GM19463 (cell line): ENCODE measurements around the gene TARBP1.
"Not testable (repeated sequence)": the region's sequence is repeated elsewhere in the genome, so short reads cannot be mapped to it uniquely, and the experiment has no call there.

Experiments used
- ATAC-seq: cut with Tn5 transposase; IDR thresholded peaks from one replicate; pipeline ENCODE4 v1.9.1; 2021; ENCODE audit warnings: mild to moderate bottlenecking, moderate library complexity; ENCODE audit not compliant: unreplicated experiment

Gene TARBP1

GRCh38 chr1:234396092-234396491, 82.9 kb downstream of the TARBP1 start:
- no peak for ATAC-seq

- ATAC-seq = no peak
These were observed 83.7 kb downstream of the TARBP1 start for GRCh38 chr1:234395297-234395696.

GRCh38 chr1:234393190-234393589, 85.8 kb downstream of the TARBP1 start:
- no peak for ATAC-seq

- no peak for ATAC-seq
These were observed 90.9 kb downstream of the TARBP1 start for GRCh38 chr1:234388094-234388493.

GRCh38 chr1:234386122-234386521, 92.9 kb downstream of the TARBP1 start:
- ATAC-seq = no peak

- no peak for ATAC-seq
These were observed 97.1 kb downstream of the TARBP1 start for GRCh38 chr1:234381699-234382555.

- not testable (repeated sequence) for ATAC-seq
These were observed 99.3 kb downstream of the TARBP1 start for GRCh38 chr1:234379591-234380109.

- no peak for ATAC-seq
These were observed 103.3 kb downstream of the TARBP1 start for GRCh38 chr1:234375672-234376071.

- peak; percentile 11 for ATAC-seq
These were observed 105.1 kb downstream of the TARBP1 start for GRCh38 chr1:234373959-234374254.

GRCh38 chr1:234373064-234373958, 105.7 kb downstream of the TARBP1 start, which contains the start of gene COA6:
Gene COA6 (plus strand): TSS chr1:234373456. CDS start chr1:234373467, 11 bp downstream.
- ATAC-seq = peak; percentile 87

- no peak for ATAC-seq
These were observed 106.8 kb downstream of the TARBP1 start for GRCh38 chr1:234372011-234372757.

GRCh38 chr1:234371414-234371813, 107.6 kb downstream of the TARBP1 start:
- no peak for ATAC-seq

- no peak for ATAC-seq
These were observed 109.2 kb downstream of the TARBP1 start for GRCh38 chr1:234369784-234370183.

GRCh38 chr1:234369033-234369430, 109.9 kb downstream of the TARBP1 start:
- ATAC-seq = no peak

- ATAC-seq = no peak
These were observed 110.5 kb downstream of the TARBP1 start for GRCh38 chr1:234368320-234369032.

GRCh38 chr1:234362558-234362957, 116.4 kb downstream of the TARBP1 start:
- no peak for ATAC-seq

GRCh38 chr1:234361102-234361603, 117.8 kb downstream of the TARBP1 start:
- ATAC-seq = no peak

- no peak for ATAC-seq
These were observed 121.1 kb downstream of the TARBP1 start for GRCh38 chr1:234357831-234358230.

GRCh38 chr1:234356615-234357269, 122.2 kb downstream of the TARBP1 start:
- not testable (repeated sequence) for ATAC-seq
